Sigmoid colon (tissue), 7 donors: Measurements from ENCODE around the gene MIEF1. TPM values are rescaled to one million over a fixed set of nuclear protein-coding genes. Genes with fewer than 3 reads are reported as not detected.
A peak's percentile ranks its signal among the peaks of the same experiment; 100 is the strongest.

ENCODE experiments used
- DNase-seq: peaks from one replicate; pipeline ENCODE4 v3.0.0-alpha.2; 2019
- H3K27ac ChIP-seq, 4 donors: fragments of 200-600 bp; sonication (generic); one replicate each; pipeline ENCODE4 v1.5.1; 2016 to 2019; ENCODE audit warnings: mild to moderate bottlenecking in 1 of 4
- H3K27me3 ChIP-seq, 3 donors: fragments of 200-600 bp; sonication (generic); one replicate each; pipeline ENCODE4 v1.5.1; 2019; ENCODE audit warnings: mild to moderate bottlenecking in 1 of 3
- H3K36me3 ChIP-seq, 4 donors: fragments of 200-600 bp; sonication (generic); one replicate each; pipeline ENCODE4 v1.5.1; 2016 to 2019
- H3K4me1 ChIP-seq, 4 donors: fragments of 200-600 bp; sonication (generic); one replicate each; pipeline ENCODE4 v1.5.1; 2017 to 2019
- H3K4me3 ChIP-seq, 4 donors: fragments of 200-600 bp; sonication (generic); one replicate each; pipeline ENCODE4 v1.5.1; 2017 to 2019; ENCODE audit warnings: mild to moderate bottlenecking in 2 of 4, moderate library complexity in 1 of 4
- H3K9me3 ChIP-seq, 4 donors: fragments of 200-600 bp in 3 of 4; sonication (generic) in 3 of 4; one replicate each; pipeline versions ENCODE4 v1.5.1 to v1.6.1; 2013 to 2019
- EP300 ChIP-seq, 4 donors: sonication (generic); formaldehyde crosslinking; IDR thresholded peaks; one replicate each; pipeline ENCODE4 v1.6.1; 2017; ENCODE audit warnings: antibody characterized with exemption in 4 of 4
- POLR2A ChIP-seq, 2 donors: fragments of 450-650 bp; IDR thresholded peaks; one replicate each; pipeline ENCODE4 v1.6.1; 2016; ENCODE audit warnings: antibody characterized with exemption in 2 of 2, mild to moderate bottlenecking in 2 of 2, moderate library complexity in 2 of 2
- POLR2AphosphoS5 ChIP-seq, 4 donors: sonication (generic); formaldehyde crosslinking; IDR thresholded peaks; one replicate each; pipeline ENCODE4 v1.6.1; 2017; ENCODE audit warnings: antibody characterized with exemption in 4 of 4
- WGBS, 2 donors: extraction: QIAGEN DNeasy Blood & Tissue Kit; methylation state at CpG; one replicate each; pipeline ENCODE4 v1.1.7; 2013; 5-methylcytosine and 5-hydroxymethylcytosine counted together
- intact Hi-C: fragments of 100-400 bp; cut with DNase I; formaldehyde crosslinking; loops from one replicate; pipeline ENCODE4 v1.15.1; 2023
- polyA plus RNA-seq, 3 donors: library from polyadenylated mRNA; stranded (reverse); fragments of 200-250 nt; gene quantifications; one replicate each; pipeline ENCODE4 v1.2.3, GENCODE V29; 2013
- total RNA-seq, 4 donors: library from RNA; depleted of rRNA; stranded (reverse); fragments of >200 nt; gene quantifications; one replicate each; pipeline ENCODE4 v1.1.0, GENCODE V29; 2016
- TF ChIP-seq, protein P1 (sequence below), 4 experiments: fragments of 450-650 bp in 3 of 4; fragments of 200-600 bp in 1 of 4; IDR thresholded peaks; one replicate each; pipeline ENCODE4 v1.5.1; 2016 to 2019; ENCODE audit warnings: antibody characterized with exemption in 4 of 4, mild to moderate bottlenecking in 3 of 4, moderate library complexity in 2 of 4
- donor health status: healthy with polysubstance abuse.
- donor health status: Bipolar disorder and iron deficiency.
- donor health status: healthy.

The MIEF1 gene
- 10 to 100 TPM; 11.8 to 19.7 (median 14.2) TPM for total RNA-seq
- polyA plus RNA-seq = 10 to 100 TPM in 2 of 3 donors, 1 to 10 TPM in 1; 9.0 to 25.4 (median 11.6) TPM

GRCh38 chr22:39502109-39502788 is at the start of gene MIEF1:
Gene MIEF1, plus strand, starts transcription at chr22:39502290. Its CDS starts 9,005 bp downstream, at chr22:39511295.
- intact Hi-C loops = loop anchor here (2.0 kb wide), 1 partner anchor 17 kb away; no protein-coding TSS in a partner anchor
- peak; percentile 99 for DNase-seq
- Histone ChIP-seq H3K4me3 (peak within 1 kb of the TSS; percentile 95 to 100 (median 100)), H3K4me1 (peaks cover 0 to 42% (median 29%) of the 10 kb centered on the region in 4 donors), H3K27me3 (no peaks in the 10 kb centered on the region), H3K36me3 (peaks cover 14 to 34% (median 23%) of the 10 kb centered on the region in 4 donors), H3K27ac (peak within 1 kb of the TSS; percentile 74 to 95 (median 84)), H3K9me3 (no peaks in the 10 kb centered on the region)
- WGBS, 2 donors = 1% methylated on average over 58 of the region's 58 CpGs
- TF ChIP-seq POLR2A (IDR thresholded peaks at IDR 0.05) (peak; percentile 29 to 45), EP300 (IDR thresholded peaks at IDR 0.05) (peak in 1 of 4 donors; percentile 39), POLR2AphosphoS5 (IDR thresholded peaks at IDR 0.05) (peak; percentile 76 to 87 (median 85))
- TF ChIP-seq, protein P1, sequence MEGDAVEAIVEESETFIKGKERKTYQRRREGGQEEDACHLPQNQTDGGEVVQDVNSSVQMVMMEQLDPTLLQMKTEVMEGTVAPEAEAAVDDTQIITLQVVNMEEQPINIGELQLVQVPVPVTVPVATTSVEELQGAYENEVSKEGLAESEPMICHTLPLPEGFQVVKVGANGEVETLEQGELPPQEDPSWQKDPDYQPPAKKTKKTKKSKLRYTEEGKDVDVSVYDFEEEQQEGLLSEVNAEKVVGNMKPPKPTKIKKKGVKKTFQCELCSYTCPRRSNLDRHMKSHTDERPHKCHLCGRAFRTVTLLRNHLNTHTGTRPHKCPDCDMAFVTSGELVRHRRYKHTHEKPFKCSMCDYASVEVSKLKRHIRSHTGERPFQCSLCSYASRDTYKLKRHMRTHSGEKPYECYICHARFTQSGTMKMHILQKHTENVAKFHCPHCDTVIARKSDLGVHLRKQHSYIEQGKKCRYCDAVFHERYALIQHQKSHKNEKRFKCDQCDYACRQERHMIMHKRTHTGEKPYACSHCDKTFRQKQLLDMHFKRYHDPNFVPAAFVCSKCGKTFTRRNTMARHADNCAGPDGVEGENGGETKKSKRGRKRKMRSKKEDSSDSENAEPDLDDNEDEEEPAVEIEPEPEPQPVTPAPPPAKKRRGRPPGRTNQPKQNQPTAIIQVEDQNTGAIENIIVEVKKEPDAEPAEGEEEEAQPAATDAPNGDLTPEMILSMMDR (IDR thresholded peaks at IDR 0.05) = no peak

DNA sequence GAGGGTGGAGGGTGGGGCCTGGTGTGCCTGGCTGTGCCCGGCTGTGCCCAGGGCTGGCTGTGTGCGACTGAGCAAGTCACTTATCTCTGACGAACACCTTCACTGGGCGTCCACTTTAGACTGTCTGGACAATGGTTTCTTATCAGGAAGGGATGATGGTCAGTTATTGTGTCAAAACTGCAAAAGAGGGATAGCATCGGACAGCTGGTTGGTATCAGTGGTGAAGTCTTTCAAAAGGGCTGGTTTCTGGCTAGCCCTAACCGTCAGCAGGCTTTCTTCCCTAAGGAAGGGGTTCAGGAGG is 49.4 kb upstream of the MIEF1 start:
- Histone ChIP-seq H3K4me1 (peaks cover 0 to 9% (median 8%) of the 10 kb centered on the region in 4 donors), H3K27ac (no peak overlapping the region), H3K27me3 (peaks cover 10 to 25% (median 10%) of the 10 kb centered on the region in 3 donors), H3K4me3 (no peak overlapping the region), H3K9me3 (no peaks in the 10 kb centered on the region), H3K36me3 (no peaks in the 10 kb centered on the region)
- TF ChIP-seq POLR2AphosphoS5 (IDR thresholded peaks at IDR 0.05) = no peak
- TF ChIP-seq EP300 (IDR thresholded peaks at IDR 0.05) = no peak
- TF ChIP-seq POLR2A (IDR thresholded peaks at IDR 0.05) = no peak
- TF ChIP-seq, protein P1 (IDR thresholded peaks at IDR 0.05) = no peak
- intact Hi-C loops = no loop called here
- no peak for DNase-seq
- WGBS, 2 donors = 74 to 83% methylated on average over 6 of the region's 6 CpGs

GRCh38 chr22:39453765-39454378 is 48.2 kb upstream of the MIEF1 start:
- Histone ChIP-seq H3K27me3 (peaks cover 21 to 35% (median 22%) of the 10 kb centered on the region in 3 donors), H3K4me3 (no peak overlapping the region), H3K27ac (no peak overlapping the region), H3K36me3 (no peaks in the 10 kb centered on the region), H3K4me1 (peaks cover 0 to 17% (median 14%) of the 10 kb centered on the region in 4 donors), H3K9me3 (no peaks in the 10 kb centered on the region)
- 75 to 85% methylated on average over 9 of the region's 9 CpGs for WGBS, 2 donors
- TF ChIP-seq POLR2A (IDR thresholded peaks at IDR 0.05) = no peak
- TF ChIP-seq, protein P1 (IDR thresholded peaks at IDR 0.05) = no peak
- TF ChIP-seq POLR2AphosphoS5 (IDR thresholded peaks at IDR 0.05) = no peak
- TF ChIP-seq EP300 (IDR thresholded peaks at IDR 0.05) = no peak
- DNase-seq = no peak
- intact Hi-C loops = no loop called here

DNA sequence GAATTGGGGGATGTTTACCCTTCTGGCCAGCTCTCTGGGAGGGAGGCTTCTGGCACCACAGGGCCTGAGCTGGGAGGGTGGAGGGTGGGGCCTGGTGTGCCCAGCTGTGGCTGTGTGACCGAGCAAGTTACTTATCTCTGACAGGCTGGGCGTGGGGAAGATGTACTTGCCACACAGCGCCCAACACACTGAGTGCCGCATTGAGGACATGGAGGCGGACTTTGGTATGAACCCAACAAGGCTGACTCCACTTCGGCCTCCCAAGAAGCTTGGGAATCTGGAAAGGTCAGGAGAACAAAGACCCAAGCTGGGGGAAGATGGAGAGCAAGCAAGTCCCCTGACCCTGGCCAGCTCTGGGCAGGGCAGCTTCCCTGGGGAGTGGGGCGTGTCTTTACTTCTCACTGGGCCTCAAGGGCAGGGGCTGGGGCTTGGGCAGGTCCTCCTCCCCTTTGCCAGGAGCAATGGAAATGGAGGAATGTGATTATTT is 47.7 kb upstream of the MIEF1 start:
- no peaks in the 10 kb centered on the region for H3K36me3 ChIP-seq
- no peak overlapping the region for H3K27ac ChIP-seq
- no peak for DNase-seq
- H3K9me3 ChIP-seq = no peaks in the 10 kb centered on the region
- H3K27me3 ChIP-seq = peaks cover 21 to 35% (median 22%) of the 10 kb centered on the region in 3 donors
- H3K4me1 ChIP-seq = peaks cover 0 to 17% (median 14%) of the 10 kb centered on the region in 4 donors
- no peak overlapping the region for H3K4me3 ChIP-seq
- TF ChIP-seq EP300 (IDR thresholded peaks at IDR 0.05) (no peak), POLR2AphosphoS5 (IDR thresholded peaks at IDR 0.05) (no peak), POLR2A (IDR thresholded peaks at IDR 0.05) (no peak)
- TF ChIP-seq, protein P1 (IDR thresholded peaks at IDR 0.05) = no peak
- intact Hi-C loops = no loop called here
- WGBS, 2 donors = 20 to 62% methylated on average over 7 of the region's 7 CpGs
